ENCODE results near the gene ATF7.

GRCh38 chr12:53644133-53644532 lies 18.0 kb upstream of the ATF7 start:
- TF ChIP-seq POLR2AphosphoS5 (IDR thresholded peaks at IDR 0.05; ENCODE audit: low read depth, low read length) (no peak), POLR2A (IDR thresholded peaks at IDR 0.05; ENCODE audit: low read depth, low read length) (no peak), TAF1 (IDR thresholded peaks at IDR 0.05; ENCODE audit: low read depth, low read length) (no peak), POU2F2 (IDR thresholded peaks at IDR 0.05; ENCODE audit: low read depth, low read length) (no peak)
